IMR-90 (cell line): ENCODE measurements around the gene GCH1. TPM values are rescaled to one million over a fixed set of nuclear protein-coding genes. Genes with fewer than 3 reads are reported as not detected.

Source experiments
- ATAC-seq: fragments of 200-7000 bp; cut with Tn5 transposase; 2 replicates; pipeline ENCODE4 v1.9.1; 2020; ENCODE audit warnings: low read depth, mild to moderate bottlenecking, moderate library complexity
- BruUV-seq: library from RNA; stranded (reverse); fragments of 400-500 nt; replicated peaks from 2 replicates; lab custom pipeline; 2021; lab: Mats Ljungman, UMichigan
- CTCF ChIA-PET: fragments of 300-600 bp; formaldehyde crosslinking; extraction: SDS; loops from one replicate; lab custom pipeline; 2021; ENCODE audit warnings: antibody characterized with exemption; lab: Yijun Ruan, JAX
- POLR2A ChIA-PET: fragments of 300-600 bp; sonication (Branson Sonifier 250); formaldehyde crosslinking; loops from one replicate; lab custom pipeline; 2022; ENCODE audit warnings: antibody characterized with exemption; ENCODE audit not compliant: unreplicated experiment; lab: Charles Lee
- DNase-seq: peaks from one replicate; pipeline ENCODE4 v3.0.0; 2013
- H2AFZ ChIP-seq: replicated peaks from 2 replicates; pipeline ENCODE3; 2013; ENCODE audit warnings: low read length, mild to moderate bottlenecking; ENCODE audit not compliant: poor library complexity
- H2AK5ac ChIP-seq: 2 replicates; pipeline ENCODE4 v1.6.1; 2013; ENCODE audit warnings: low read depth, low read length, inconsistent platforms
- H2AK9ac ChIP-seq: replicated peaks from 2 replicates; pipeline ENCODE3; 2013; ENCODE audit warnings: mild to moderate bottlenecking, low read depth, low read length, moderate library complexity; ENCODE audit not compliant: poor library complexity
- H2BK120ac ChIP-seq: 2 replicates; pipeline ENCODE4 v1.6.1; 2013; ENCODE audit warnings: low read depth, low read length, inconsistent platforms
- H2BK15ac ChIP-seq: 3 replicates; pipeline ENCODE4 v1.6.1; 2013; ENCODE audit warnings: low read depth, low read length, inconsistent platforms
- H2BK20ac ChIP-seq: 2 replicates; pipeline ENCODE4 v1.6.1; 2013; ENCODE audit warnings: low read depth, mild to moderate bottlenecking, inconsistent platforms, low read length, moderate library complexity
- H2BK5ac ChIP-seq: 2 replicates; pipeline ENCODE4 v1.6.1; 2013; ENCODE audit warnings: mild to moderate bottlenecking, low read depth, low read length, inconsistent platforms; ENCODE audit not compliant: poor library complexity, severe bottlenecking
- H3K14ac ChIP-seq: replicated peaks from 2 replicates; pipeline ENCODE4 v1.6.1; 2013; ENCODE audit warnings: low read depth, low read length, inconsistent platforms
- H3K18ac ChIP-seq: 2 replicates; pipeline ENCODE4 v1.6.1; 2013; ENCODE audit warnings: low read depth, low read length, control low read depth
- H3K23ac ChIP-seq: 2 replicates; pipeline ENCODE4 v1.6.1; 2013; ENCODE audit warnings: low read depth, low read length, inconsistent platforms
- H3K27ac ChIP-seq: 2 replicates; pipeline ENCODE4 v1.5.1; 2013; ENCODE audit warnings: mild to moderate bottlenecking, control low read depth, low read length; ENCODE audit not compliant: insufficient read depth
- H3K27me3 ChIP-seq: 2 replicates; pipeline ENCODE4 v1.6.1; 2013; ENCODE audit warnings: low read length; ENCODE audit not compliant: control insufficient read depth, insufficient read depth
- H3K36me3 ChIP-seq: 2 replicates; pipeline ENCODE4 v1.6.1; 2013; ENCODE audit warnings: low read length, mixed read lengths; ENCODE audit not compliant: control insufficient read depth, insufficient read depth
- H3K4ac ChIP-seq: 2 replicates; pipeline ENCODE4 v1.6.1; 2013; ENCODE audit warnings: low read depth, low read length, inconsistent platforms
- H3K4me1 ChIP-seq: 2 replicates; pipeline ENCODE4 v1.6.1; 2013; ENCODE audit warnings: low read length, mixed read lengths; ENCODE audit not compliant: control insufficient read depth, insufficient read depth
- H3K4me2 ChIP-seq: 2 replicates; pipeline ENCODE4 v1.6.1; 2013; ENCODE audit warnings: low read depth, mild to moderate bottlenecking, control low read depth, low read length, moderate library complexity
- H3K4me3 ChIP-seq: 2 replicates; pipeline ENCODE4 v1.5.1; 2013; ENCODE audit warnings: low read depth, mild to moderate bottlenecking, control low read depth, low read length, moderate library complexity; ENCODE audit not compliant: insufficient read depth
- H3K56ac ChIP-seq: 2 replicates; pipeline ENCODE4 v1.6.1; 2013; ENCODE audit warnings: low read length, inconsistent platforms; ENCODE audit not compliant: insufficient read depth; ENCODE audit errors: extremely low read depth
- H3K79me1 ChIP-seq, 2 experiments: 2 replicates each; pipeline ENCODE4 v1.6.1; 2013; ENCODE audit warnings: low read length in 2 of 2, inconsistent platforms in 1 of 2, low read depth in 1 of 2
- H3K9ac ChIP-seq: 2 replicates; pipeline ENCODE4 v1.6.1; 2013; ENCODE audit warnings: low read depth, low read length, control low read depth
- H3K9me1 ChIP-seq: 2 replicates; pipeline ENCODE4 v1.6.1; 2013; ENCODE audit warnings: low read length, inconsistent platforms; ENCODE audit not compliant: insufficient read depth
- H3K9me3 ChIP-seq: 2 replicates; pipeline ENCODE4 v1.6.1; 2013; ENCODE audit warnings: low read length; ENCODE audit not compliant: control insufficient read depth, insufficient read depth
- H4K20me1 ChIP-seq: 2 replicates; pipeline ENCODE4 v1.6.1; 2013; ENCODE audit warnings: low read length, inconsistent platforms; ENCODE audit not compliant: insufficient read depth
- H4K5ac ChIP-seq: 2 replicates; pipeline ENCODE4 v1.6.1; 2013; ENCODE audit warnings: mild to moderate bottlenecking, low read depth, low read length, control low read depth
- H4K8ac ChIP-seq, 2 experiments: 2 replicates each; pipeline ENCODE4 v1.6.1; 2013; ENCODE audit warnings: low read depth in 2 of 2, low read length in 2 of 2, control low read depth in 1 of 2, inconsistent platforms in 1 of 2
- H4K91ac ChIP-seq: 2 replicates; pipeline ENCODE4 v1.6.1; 2013; ENCODE audit warnings: low read depth, low read length, inconsistent platforms; ENCODE audit not compliant: insufficient read depth
- FOS ChIP-seq: fragments of 150-350 bp; IDR thresholded peaks from 2 replicates; pipeline ENCODE4 v1.6.1; 2016; ENCODE audit warnings: low read depth, low read length
- MAZ ChIP-seq: IDR thresholded peaks from 2 replicates; pipeline ENCODE4 v1.6.1; 2012; ENCODE audit warnings: low read depth, mild to moderate bottlenecking, low read length, improper control_type of control experiment, moderate library complexity, borderline replicate concordance
- SMC3 ChIP-seq: fragments of 150-350 bp; IDR thresholded peaks from 2 replicates; pipeline ENCODE4 v1.6.1; 2016; ENCODE audit warnings: low read depth, mild to moderate bottlenecking, antibody characterized with exemption, low read length, moderate library complexity
- WGBS, 2 experiments: methylation state at CpG; one replicate each; pipeline versions ENCODE4 v1.1.5 to v1.1.7; 2013; ENCODE audit warnings: missing lambda C conversion rate in 2 of 2; ENCODE audit not compliant: insufficient read length in 1 of 2; ENCODE audit errors: extremely low coverage in 2 of 2; 5-methylcytosine and 5-hydroxymethylcytosine counted together
- dilution Hi-C: fragments of 300-500 bp; cut with HindIII; formaldehyde crosslinking; loops from one replicate; pipeline ENCODE4 v1.14.3; 2018; ENCODE audit warnings: low sequenced_read_pairs; ENCODE audit not compliant: unreplicated experiment
- in situ Hi-C: fragments of 300-500 bp; cut with MboI; formaldehyde crosslinking; loops from 3 replicates; pipeline ENCODE4 v1.14.3; 2019; ENCODE audit warnings: low sequenced_read_pairs, inconsistent platforms, mixed read lengths
- intact Hi-C: fragments of 100-400 bp; cut with micrococcal nuclease; formaldehyde crosslinking; loops from 2 replicates; pipeline ENCODE4 v1.10.0; 2022
- polyA plus RNA-seq, 3 experiments: library from polyadenylated mRNA; depleted of rRNA; stranded (reverse); fragments of >200 nt; gene quantifications; 2 replicates each; pipeline ENCODE4 v1.2.3, GENCODE V29; 2012; ENCODE audit warnings: low replicate concordance in 1 of 3
- total RNA-seq: library from RNA; depleted of rRNA; stranded (reverse); fragments of >200 nt; gene quantifications from 2 replicates; pipeline ENCODE4 v1.2.3, GENCODE V29; 2012
- TF ChIP-seq, protein P1 (sequence below): fragments of 150-350 bp; IDR thresholded peaks from 2 replicates; pipeline ENCODE4 v1.6.1; 2017; ENCODE audit warnings: mild to moderate bottlenecking, antibody characterized with exemption, low read length, low read depth

GCH1 gene
- total and polyA plus RNA-seq, 2 of the 4 experiments (the other 2 are of a cell fraction), result 0.54 to 0.74 TPM

DNA sequence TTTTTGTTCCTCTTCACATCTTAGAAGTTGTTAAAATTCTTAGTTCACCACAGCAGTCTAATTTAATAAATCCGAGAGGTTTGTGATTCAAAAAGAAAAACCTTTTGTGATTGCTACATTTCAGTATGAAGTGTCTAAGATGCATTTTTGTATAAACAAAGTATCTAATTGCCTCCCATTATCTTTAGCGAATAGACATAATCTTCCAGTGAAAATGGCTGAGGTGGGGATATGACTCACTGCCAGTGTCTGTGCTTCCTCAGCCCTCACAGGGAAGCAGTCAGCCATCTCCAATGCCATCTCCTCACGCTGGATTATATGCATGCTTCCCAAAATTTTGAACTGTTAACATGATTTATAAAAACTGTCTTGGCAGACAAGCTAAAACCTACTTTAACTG lies 7.6 kb downstream of the GCH1 start:
- Histone ChIP-seq H3K18ac (no peak overlapping the region), H3K9me1 (peaks cover 2% of the 10 kb centered on the region; the same call in 1 of the 2 replicates), H3K56ac (no peak overlapping the region), H3K23ac (no peak overlapping the region), H2BK120ac (no peak overlapping the region), H2BK5ac (no peak overlapping the region), H3K14ac (no peak overlapping the region), H3K79me1 (no peaks in the 10 kb centered on the region), H3K9ac (no peak overlapping the region), H4K91ac (no peak overlapping the region), H4K5ac (no peak overlapping the region), H3K27ac (no peak overlapping the region), H4K8ac (no peak overlapping the region), H3K4me2 (no peak overlapping the region), H3K9me3 (no peaks in the 10 kb centered on the region), H2BK15ac (no peak overlapping the region), H3K4me1 (no peaks in the 10 kb centered on the region), H3K4ac (no peak overlapping the region), H2BK20ac (no peak overlapping the region), H3K27me3 (no peaks in the 10 kb centered on the region), H3K4me3 (no peak overlapping the region), H4K20me1 (no peaks in the 10 kb centered on the region), H2AK9ac (no peak overlapping the region), H3K36me3 (no peaks in the 10 kb centered on the region), H2AFZ (no peak overlapping the region), H2AK5ac (no peak overlapping the region)
- DNase-seq (peak; percentile 45), ATAC-seq (peak; percentile 59)
- dilution Hi-C loops (no loop called here), in situ Hi-C loops (no loop called here), intact Hi-C loops (no loop called here)
- TF ChIP-seq SMC3, result no peak
- TF ChIP-seq MAZ, result no peak
- TF ChIP-seq, protein P1, sequence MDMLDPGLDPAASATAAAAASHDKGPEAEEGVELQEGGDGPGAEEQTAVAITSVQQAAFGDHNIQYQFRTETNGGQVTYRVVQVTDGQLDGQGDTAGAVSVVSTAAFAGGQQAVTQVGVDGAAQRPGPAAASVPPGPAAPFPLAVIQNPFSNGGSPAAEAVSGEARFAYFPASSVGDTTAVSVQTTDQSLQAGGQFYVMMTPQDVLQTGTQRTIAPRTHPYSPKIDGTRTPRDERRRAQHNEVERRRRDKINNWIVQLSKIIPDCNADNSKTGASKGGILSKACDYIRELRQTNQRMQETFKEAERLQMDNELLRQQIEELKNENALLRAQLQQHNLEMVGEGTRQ, result no peak
- 0 out of 2 replicates have a peak, but pooled peaks have one; percentile 10 for TF ChIP-seq FOS
- POLR2A ChIA-PET, result interaction anchor here (0.5 kb wide), 1 partner anchor 120 kb away, joined by 19 read pairs; no protein-coding TSS in a partner anchor
- no CpG with 5 or more reads among the region's 3 CpGs for WGBS, 2 experiments
- CTCF ChIA-PET, result no interaction called here
- no TSS peak for BruUV-seq
